ENCODE results near the gene CSNK2B. TPM values are rescaled to one million over a fixed set of nuclear protein-coding genes. Genes with fewer than 3 reads are reported as not detected.

The CSNK2B gene
- total and polyA plus RNA-seq, 9 of the 15 experiments (the other 6 are each of a cell fraction or from before 2014, with no cell fraction given) = 120 to 1,126 (median 529) TPM

DNA sequence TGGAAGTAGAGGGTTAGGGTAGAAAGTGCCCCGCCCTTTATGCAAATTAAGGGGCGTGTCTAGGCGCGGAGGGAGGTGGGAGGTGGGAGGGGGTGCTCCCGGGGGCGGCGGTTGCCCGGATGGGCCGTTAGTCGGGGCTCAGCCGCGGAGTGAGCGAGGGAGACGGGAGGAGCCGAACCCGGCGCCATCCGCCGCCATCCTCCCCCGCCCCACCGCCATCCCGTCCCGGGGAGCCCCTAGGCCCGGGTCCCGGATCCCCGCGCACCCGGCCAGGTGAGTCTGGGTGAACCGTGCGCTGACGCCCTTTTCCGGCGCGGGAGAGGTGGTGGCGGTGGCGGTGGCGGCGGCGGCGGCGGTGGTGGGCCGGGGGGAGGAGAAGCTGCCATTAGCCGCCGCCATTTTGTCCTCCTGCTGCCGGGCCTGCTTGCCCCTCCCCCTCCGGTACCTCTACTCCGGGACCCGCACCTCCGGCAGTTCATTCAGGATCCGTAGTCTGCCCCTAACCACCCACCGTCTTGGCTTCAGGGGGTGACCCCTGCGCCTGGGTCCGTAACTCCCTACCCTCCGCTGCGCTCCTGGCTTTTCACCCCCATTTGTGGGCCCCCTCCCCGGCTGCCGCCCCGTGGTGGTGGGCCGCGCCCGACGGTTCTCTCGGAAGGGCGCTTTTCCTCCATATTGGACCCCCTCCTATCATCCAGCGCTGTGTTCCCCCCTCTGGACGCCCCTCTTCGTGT, 45.1 kb upstream of the CSNK2B start, which contains the start of gene PRRC2A (continued):
- TF ChIP-seq RERE (CRISPR knock-in tag; IDR thresholded peaks at IDR 0.05; ENCODE audit: borderline replicate concordance) (peak; percentile 71; the same call in 1 of the 2 replicates), PYGO2 (tag; IDR thresholded peaks at IDR 0.05) (no peak), MCM7 (IDR thresholded peaks at IDR 0.05) (no peak), NR4A1 (CRISPR knock-in tag; IDR thresholded peaks at IDR 0.05) (no peak), NR4A1 (tag; IDR thresholded peaks at IDR 0.05) (peak; percentile 49; the same call in 1 of the 2 replicates), SMARCA5 (IDR thresholded peaks at IDR 0.05) (no peak; the same call in 1 of the 2 replicates), TRIM24 (IDR thresholded peaks at IDR 0.05) (peak in 1 of 2 experiments; percentile 41; a peak in 1 of 4 replicates), JUN (IDR thresholded peaks at IDR 0.05; ENCODE audit: borderline replicate concordance, low read depth, low read length) (no peak), JUN (CRISPR knock-in tag; IDR thresholded peaks at IDR 0.05; ENCODE audit: borderline replicate concordance) (peak; percentile 58; the same call in 1 of the 2 replicates), CBFA2T3 (IDR thresholded peaks at IDR 0.05) (peak; percentile 33; the same call in 1 of the 2 replicates), STAT5A (IDR thresholded peaks at IDR 0.05; ENCODE audit: borderline replicate concordance, low read length) (no peak), ELK1 (CRISPR knock-in tag; IDR thresholded peaks at IDR 0.05) (no peak), ZNF764 (CRISPR knock-in tag; IDR thresholded peaks at IDR 0.05; ENCODE audit: low read depth) (no peak), SIN3B (IDR thresholded peaks at IDR 0.05; ENCODE audit: low read depth) (no peak), FOSL1 (tag; conservative IDR thresholded peaks at IDR 0.05) (peak; percentile 8; the same call in 1 of the 2 replicates), TCFL5 (CRISPR knock-in tag; conservative IDR thresholded peaks at IDR 0.05) (no peak), CBX3 (IDR thresholded peaks at IDR 0.05; ENCODE audit: borderline replicate concordance in 1 of 2, low read length in 2 of 2) (no peak), ZNF121 (CRISPR knock-in tag; conservative IDR thresholded peaks at IDR 0.05) (no peak), ZNF311 (CRISPR knock-in tag; IDR thresholded peaks at IDR 0.05) (no peak)
- TF ChIP-seq, protein P1, sequence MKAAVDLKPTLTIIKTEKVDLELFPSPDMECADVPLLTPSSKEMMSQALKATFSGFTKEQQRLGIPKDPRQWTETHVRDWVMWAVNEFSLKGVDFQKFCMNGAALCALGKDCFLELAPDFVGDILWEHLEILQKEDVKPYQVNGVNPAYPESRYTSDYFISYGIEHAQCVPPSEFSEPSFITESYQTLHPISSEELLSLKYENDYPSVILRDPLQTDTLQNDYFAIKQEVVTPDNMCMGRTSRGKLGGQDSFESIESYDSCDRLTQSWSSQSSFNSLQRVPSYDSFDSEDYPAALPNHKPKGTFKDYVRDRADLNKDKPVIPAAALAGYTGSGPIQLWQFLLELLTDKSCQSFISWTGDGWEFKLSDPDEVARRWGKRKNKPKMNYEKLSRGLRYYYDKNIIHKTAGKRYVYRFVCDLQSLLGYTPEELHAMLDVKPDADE (conservative IDR thresholded peaks at IDR 0.05; ENCODE audit: control insufficient read depth, low read depth, low read length) = peak; percentile 87
